ENCODE results near the gene PDE3B.

GRCh38 chr11:14623036-14623435 is 20.6 kb upstream of the PDE3B start:
- no peak for TF ChIP-seq CTCF (IDR thresholded peaks at IDR 0.05)
- TF ChIP-seq POLR2A (IDR thresholded peaks at IDR 0.05), result no peak
